H1 (cell line): ENCODE results near the gene EGF. TPM values are rescaled to one million over a fixed set of nuclear protein-coding genes. Genes with fewer than 3 reads are reported as not detected.
A peak's percentile ranks its signal among the peaks of the same experiment; 100 is the strongest.

Source experiments
- CTCF ChIA-PET: fragments of 300-600 bp; sonication (Branson Sonifier 250); formaldehyde crosslinking; loops from one replicate; lab custom pipeline; 2021; ENCODE audit not compliant: partially characterized antibody; lab: Charles Lee
- POLR2A ChIA-PET: fragments of 300-600 bp; sonication (Branson Sonifier 250); formaldehyde crosslinking; loops from one replicate; lab custom pipeline; 2021; ENCODE audit warnings: inconsistent platforms; ENCODE audit not compliant: partially characterized antibody; lab: Charles Lee
- DNase-seq, 2 experiments: peaks; one replicate each; pipeline versions ENCODE4 v3.0.0 to v3.0.0-alpha.2; 2010 to 2022; ENCODE audit warnings: low spot score in 2 of 2, low read depth in 1 of 2, mixed read lengths in 1 of 2
- FAIRE-seq: peaks from 2 replicates; lab custom pipeline; 2011; peaks lifted over from hg19 to GRCh38; lab: Jason Lieb, UNC
- H2AFZ ChIP-seq: 2 replicates; pipeline ENCODE4 v1.8.1; 2012; ENCODE audit warnings: low read length, inconsistent platforms
- H2AK5ac ChIP-seq: 2 replicates; pipeline ENCODE4 v1.6.1; 2013; ENCODE audit warnings: low read depth, low read length
- H2BK120ac ChIP-seq: replicated peaks from 2 replicates; pipeline ENCODE3; 2013; ENCODE audit warnings: low read depth, low read length, inconsistent platforms
- H2BK12ac ChIP-seq: 2 replicates; pipeline ENCODE4 v1.6.1; 2013; ENCODE audit warnings: low read depth, low read length
- H2BK15ac ChIP-seq: 2 replicates; pipeline ENCODE4 v1.6.1; 2013; ENCODE audit warnings: low read length
- H2BK20ac ChIP-seq: 2 replicates; pipeline ENCODE4 v1.6.1; 2013; ENCODE audit warnings: low read length
- H2BK5ac ChIP-seq: 2 replicates; pipeline ENCODE4 v1.6.1; 2013; ENCODE audit warnings: low read depth, low read length
- H3K14ac ChIP-seq: 2 replicates; pipeline ENCODE4 v1.6.1; 2013; ENCODE audit warnings: inconsistent platforms; ENCODE audit not compliant: insufficient read length
- H3K18ac ChIP-seq: 2 replicates; pipeline ENCODE4 v1.6.1; 2013; ENCODE audit warnings: low read length; ENCODE audit errors: extremely low read depth
- H3K23ac ChIP-seq: 2 replicates; pipeline ENCODE4 v1.6.1; 2013; ENCODE audit warnings: inconsistent platforms; ENCODE audit not compliant: insufficient read length
- H3K23me2 ChIP-seq: 2 replicates; pipeline ENCODE4 v1.6.1; 2013; ENCODE audit warnings: low read depth, low read length
- H3K27ac ChIP-seq: 2 replicates; pipeline ENCODE4 v1.6.1; 2011; ENCODE audit warnings: low read depth, low read length, inconsistent platforms
- H3K27me3 ChIP-seq, 4 experiments: replicated peaks in 1 of 4; 1 replicate in 1 of 4; 2 replicates in 3 of 4; pipeline versions ENCODE4 v1.6.1 to v1.8.1; 2011 to 2013; ENCODE audit warnings: low read length in 3 of 4, mild to moderate bottlenecking in 3 of 4, inconsistent platforms in 2 of 4, mixed read lengths in 2 of 4, moderate library complexity in 1 of 4; ENCODE audit not compliant: control insufficient read depth in 3 of 4, insufficient read depth in 3 of 4; ENCODE audit errors: extremely low read depth in 1 of 4
- H3K36me3 ChIP-seq, 4 experiments: 2 replicates each; pipeline versions ENCODE4 v1.6.1 to v1.8.1; 2011 to 2013; ENCODE audit warnings: mild to moderate bottlenecking in 4 of 4, low read length in 3 of 4, moderate library complexity in 2 of 4, control low read depth in 1 of 4, inconsistent platforms in 1 of 4; ENCODE audit not compliant: insufficient read depth in 4 of 4, control insufficient read depth in 2 of 4
- H3K4ac ChIP-seq: replicated peaks from 2 replicates; pipeline ENCODE3; 2013; ENCODE audit warnings: low read length, low read depth, mixed read lengths, inconsistent platforms; ENCODE audit not compliant: insufficient read length
- H3K4me1 ChIP-seq, 4 experiments: replicated peaks in 1 of 4; 1 replicate in 1 of 4; 2 replicates in 3 of 4; pipeline versions ENCODE4 v1.6.1 to v1.8.1; 2011 to 2013; ENCODE audit warnings: low read length in 3 of 4, inconsistent platforms in 2 of 4, mixed read lengths in 1 of 4; ENCODE audit not compliant: insufficient read depth in 4 of 4, control insufficient read depth in 3 of 4
- H3K4me2 ChIP-seq, 2 experiments: 2 replicates each; pipeline versions ENCODE4 v1.6.1 to v1.8.1; 2011 to 2013; ENCODE audit warnings: low read depth in 2 of 2, low read length in 2 of 2, control low read depth in 1 of 2, inconsistent platforms in 1 of 2, mild to moderate bottlenecking in 1 of 2; ENCODE audit not compliant: insufficient read depth in 1 of 2
- H3K4me3 ChIP-seq, 4 experiments: fragments of 200-600, 300-600 bp in 1 of 4; sonication (generic), shearing (Covaris generic), sonication (Bioruptor Twin) in 1 of 4; 2 replicates each; pipeline versions ENCODE4 v1.5.1 to v1.8.1; 2011 to 2016; ENCODE audit warnings: low read length in 4 of 4, low read depth in 3 of 4, control low read depth in 2 of 4, inconsistent platforms in 2 of 4, mild to moderate bottlenecking in 2 of 4, mixed read lengths in 1 of 4, moderate library complexity in 1 of 4; ENCODE audit not compliant: insufficient read depth in 2 of 4; ENCODE audit errors: extremely low read depth in 1 of 4
- H3K56ac ChIP-seq: replicated peaks from 2 replicates; pipeline ENCODE3; 2013; ENCODE audit warnings: low read depth, mild to moderate bottlenecking, mixed read lengths, low read length, inconsistent platforms; ENCODE audit not compliant: insufficient read length
- H3K79me1 ChIP-seq: 2 replicates; pipeline ENCODE4 v1.6.1; 2013; ENCODE audit warnings: low read depth, low read length, control low read depth
- H3K79me2 ChIP-seq, 2 experiments: 2 replicates each; pipeline versions ENCODE4 v1.6.1 to v1.8.1; 2012 to 2013; ENCODE audit warnings: low read length in 2 of 2, mild to moderate bottlenecking in 2 of 2, inconsistent platforms in 1 of 2; ENCODE audit not compliant: insufficient read depth in 2 of 2, control insufficient read depth in 1 of 2
- H3K9ac ChIP-seq, 4 experiments: replicated peaks in 1 of 4; 1 replicate in 1 of 4; 2 replicates in 3 of 4; pipeline versions ENCODE4 v1.6.1 to v1.8.1; 2011 to 2013; ENCODE audit warnings: low read depth in 3 of 4, low read length in 3 of 4, control low read depth in 2 of 4, mild to moderate bottlenecking in 2 of 4, moderate library complexity in 2 of 4, inconsistent platforms in 1 of 4; ENCODE audit errors: extremely low read depth in 1 of 4
- H3K9me3 ChIP-seq, 2 experiments: 2 replicates each; pipeline versions ENCODE4 v1.6.1 to v1.8.1; 2012 to 2013; ENCODE audit warnings: mild to moderate bottlenecking in 2 of 2, moderate library complexity in 2 of 2, control low read depth in 1 of 2, inconsistent platforms in 1 of 2, low read depth in 1 of 2, low read length in 1 of 2, mixed read lengths in 1 of 2; ENCODE audit not compliant: insufficient read depth in 2 of 2
- H4K20me1 ChIP-seq, 2 experiments: replicated peaks in 1 of 2; 2 replicates each; pipeline versions ENCODE3 to v1.8.1; 2011 to 2013; ENCODE audit warnings: inconsistent platforms in 2 of 2, low read length in 2 of 2, mild to moderate bottlenecking in 1 of 2; ENCODE audit not compliant: insufficient read depth in 2 of 2, control insufficient read depth in 1 of 2
- H4K5ac ChIP-seq: 2 replicates; pipeline ENCODE4 v1.6.1; 2013; ENCODE audit warnings: low read length, low read depth, mixed read lengths, inconsistent platforms; ENCODE audit not compliant: insufficient read length
- H4K8ac ChIP-seq: 2 replicates; pipeline ENCODE4 v1.8.0; 2013; ENCODE audit warnings: mild to moderate bottlenecking, moderate library complexity, low read length, inconsistent platforms; ENCODE audit not compliant: insufficient read depth; ENCODE audit errors: extremely low read depth
- H4K91ac ChIP-seq: replicated peaks from 2 replicates; pipeline ENCODE3; 2013; ENCODE audit warnings: low read length, mixed read lengths, inconsistent platforms; ENCODE audit not compliant: insufficient read length
- CTCF ChIP-seq, 3 experiments: IDR thresholded peaks; 1 replicate in 2 of 3; 2 replicates in 1 of 3; pipeline versions ENCODE4 v1.5.1 to v1.6.1; 2011; ENCODE audit warnings: low read length in 3 of 3, mild to moderate bottlenecking in 3 of 3, inconsistent platforms in 2 of 3, low read depth in 1 of 3, moderate library complexity in 1 of 3; ENCODE audit not compliant: insufficient read depth in 1 of 3; ENCODE audit errors: control extremely low read depth in 1 of 3
- RAD21 ChIP-seq, 2 experiments: IDR thresholded peaks in 1 of 2; conservative IDR thresholded peaks in 1 of 2; 2 replicates each; pipeline ENCODE4 v1.6.1; 2011; ENCODE audit warnings: low read depth in 2 of 2, low read length in 2 of 2, improper control_type of control experiment in 1 of 2, inconsistent platforms in 1 of 2, mild to moderate bottlenecking in 1 of 2, moderate library complexity in 1 of 2
- SIRT6 ChIP-seq: IDR thresholded peaks from one replicate; pipeline ENCODE4 v1.7.1; 2012; ENCODE audit warnings: low read length, inconsistent platforms
- WGBS, 2 experiments: shearing (Covaris generic) in 1 of 2; methylation state at CpG; one replicate each; pipeline versions ENCODE4 v1.1.6 to v1.1.7; 2013 to 2015; ENCODE audit warnings: low lambda C conversion rate in 2 of 2, mixed read lengths in 2 of 2, inconsistent platforms in 1 of 2, low coverage in 1 of 2, missing lambda C conversion rate in 1 of 2; ENCODE audit not compliant: insufficient replicate concordance in 2 of 2, insufficient coverage in 1 of 2, insufficient read length in 1 of 2; ENCODE audit errors: extremely low coverage in 1 of 2, missing lambda C conversion rate in 1 of 2; 5-methylcytosine and 5-hydroxymethylcytosine counted together
- polyA plus RNA-seq, 7 experiments: library from polyadenylated mRNA; depleted of rRNA in 3 of 7; stranded (reverse) in 5 of 7; unstranded in 2 of 7; fragments of >200 nt in 5 of 7; fragments of 200-250 nt in 2 of 7; gene quantifications; 1 replicate in 5 of 7; 2 replicates in 1 of 7; 4 replicates in 1 of 7; pipeline versions ENCODE4 v1.2.1 to v1.2.3, GENCODE V29; 2011 to 2013; ENCODE audit warnings: missing spikeins in 2 of 7, mixed read lengths in 2 of 7
- total RNA-seq: library from RNA; stranded (reverse); fragmentation: NEBNext Ultra II Directional; extraction: Animal tissue kit (Norgen Biotek cat#: 25700); gene quantifications from 2 replicates; pipeline ENCODE4 v1.2.1, GENCODE V29; 2021

The EGF gene
- total and polyA plus RNA-seq, 2 of the 8 experiments (the other 6 are each of a cell fraction or from before 2014, with no cell fraction given) = 1.5 to 2.6 TPM

- Histone ChIP-seq H2AFZ (no peak overlapping the region), H3K27me3 (peaks cover 0 to 1% (median 0%) of the 10 kb centered on the region in 4 experiments; a peak in 1 of 7 replicates), H3K9ac (no peak overlapping the region), H2AK5ac (no peak overlapping the region), H3K4me1 (peaks cover 0 to 3% (median under 1%) of the 10 kb centered on the region in 4 experiments; a peak in 3 of 7 replicates), H2BK5ac (no peak overlapping the region), H2BK120ac (no peak overlapping the region), H3K9me3 (no peaks in the 10 kb centered on the region), H3K4me2 (no peak overlapping the region), H3K79me1 (no peaks in the 10 kb centered on the region), H3K18ac (no peak overlapping the region), H3K14ac (no peak overlapping the region), H3K23me2 (peaks cover 4% of the 10 kb centered on the region), H3K4me3 (no peak overlapping the region), H3K56ac (no peak overlapping the region), H3K4ac (no peak overlapping the region), H3K36me3 (no peaks in the 10 kb centered on the region), H4K5ac (no peak overlapping the region), H3K79me2 (no peaks in the 10 kb centered on the region), H2BK15ac (no peak overlapping the region), H2BK20ac (no peak overlapping the region), H4K8ac (no peak overlapping the region), H4K91ac (no peak overlapping the region), H4K20me1 (no peaks in the 10 kb centered on the region), H2BK12ac (no peak overlapping the region), H3K27ac (no peak overlapping the region), H3K23ac (no peak overlapping the region)
- ChIA-PET POLR2A (interaction anchor here (0.7 to 1.5 kb wide), 2 partner anchors 176 to 275 kb away, joined by 3 to 4 read pairs; partner anchors contain the start of gene CASP6), CTCF (interaction anchor here (0.6 to 2.9 kb wide), 32 partner anchors 8 to 591 kb away, joined by 3 to 15 read pairs (median 4); partner anchors contain the start of genes CASP6, EGF and RRH)
- no peak for FAIRE-seq
- DNase-seq = no peak
- TF ChIP-seq CTCF (IDR thresholded peaks at IDR 0.05; ENCODE audit: control extremely low read depth in 1 of 3, insufficient read depth in 1 of 3, low read depth in 1 of 3, low read length in 3 of 3) (peak in 2 of 3 experiments; percentile 8 to 36; a peak in 2 of 4 replicates), SIRT6 (no peak), RAD21 (IDR thresholded peaks at IDR 0.05 in 1 of 2, conservative IDR thresholded peaks at IDR 0.05 in 1 of 2; ENCODE audit: low read depth in 2 of 2, low read length in 2 of 2) (peak; percentile 57 to 65)
- WGBS, 2 experiments = 84% methylated on average over 2 of the region's 2 CpGs; no CpG with 5 or more reads in 1 of the 2 experiments
These were observed 65.3 kb downstream of the EGF start for GRCh38 chr4:109977854-109978501.
